HepG2 (cell line): Measurements from ENCODE around the gene ARHGAP15. TPM values are rescaled to one million over a fixed set of nuclear protein-coding genes. Genes with fewer than 3 reads are reported as not detected.
A peak's percentile ranks its signal among the peaks of the same experiment; 100 is the strongest.

Experiments used
- ATAC-seq: fragments of 200-7000 bp; cut with Tn5 transposase; 3 replicates; pipeline ENCODE4 v1.9.1; 2020; ENCODE audit warnings: mild to moderate bottlenecking, moderate library complexity
- BruUV-seq: library from RNA; stranded (reverse); fragments of 400-500 nt; replicated peaks from 2 replicates; lab custom pipeline; 2021; lab: Mats Ljungman, UMichigan
- CTCF ChIA-PET: fragments of 300-600 bp; formaldehyde crosslinking; extraction: SDS; loops from one replicate; lab custom pipeline; 2021; ENCODE audit warnings: low total read pairs, inconsistent platforms, low intra/inter-chr PET ratio; lab: Yijun Ruan, JAX
- POLR2A ChIA-PET: fragments of 350-600 bp; sonication (Branson Sonifier 250); formaldehyde crosslinking; loops from one replicate; lab custom pipeline; 2020; ENCODE audit warnings: antibody characterized with exemption, inconsistent platforms; lab: Yijun Ruan, JAX
- DNase-seq: peaks from one replicate; pipeline ENCODE4 v3.0.0-alpha.2; 2015; ENCODE audit warnings: low spot score
- FAIRE-seq: peaks from 3 replicates; lab custom pipeline; 2011; peaks lifted over from hg19 to GRCh38; lab: Jason Lieb, UNC
- H2AFZ ChIP-seq: one replicate; pipeline ENCODE4 v1.6.1; 2011; ENCODE audit warnings: low read length, inconsistent platforms
- H3K27ac ChIP-seq: fragments of 300-600 bp; 3 replicates; pipeline ENCODE4 v1.8.0; 2011; ENCODE audit warnings: mixed run types, mild to moderate bottlenecking, mixed read lengths, low read length, inconsistent platforms; ENCODE audit not compliant: insufficient read depth; ENCODE audit errors: extremely low read length
- H3K27me3 ChIP-seq, 2 experiments: fragments of 200-600 bp in 1 of 2; 2 replicates in 1 of 2; 3 replicates in 1 of 2; pipeline versions ENCODE4 v1.6.0 to v1.8.0; 2011; ENCODE audit warnings: low read length in 2 of 2, mild to moderate bottlenecking in 2 of 2, moderate library complexity in 2 of 2, inconsistent platforms in 1 of 2; ENCODE audit not compliant: insufficient read depth in 2 of 2, control insufficient read depth in 1 of 2
- H3K36me3 ChIP-seq, 2 experiments: fragments of 200-600 bp in 1 of 2; replicated peaks in 1 of 2; 2 replicates in 1 of 2; 3 replicates in 1 of 2; pipeline versions ENCODE4 v1.5.1 to v1.8.0; 2011; ENCODE audit warnings: low read length in 2 of 2, inconsistent platforms in 1 of 2; ENCODE audit not compliant: insufficient read depth in 2 of 2, control insufficient read depth in 1 of 2
- H3K4me1 ChIP-seq: 2 replicates; pipeline ENCODE4 v1.5.1; 2012; ENCODE audit warnings: low read length, inconsistent platforms; ENCODE audit not compliant: insufficient read depth
- H3K4me2 ChIP-seq: 2 replicates; pipeline ENCODE4 v1.6.0; 2011; ENCODE audit warnings: low read depth, low read length, inconsistent platforms
- H3K4me3 ChIP-seq, 3 experiments: fragments of 200-600 bp in 1 of 3; sonication (generic), shearing (Covaris generic) in 1 of 3; replicated peaks in 1 of 3; 2 replicates each; pipeline ENCODE4 v1.5.1; 2011 to 2016; ENCODE audit warnings: low read length in 3 of 3, inconsistent platforms in 2 of 3, low read depth in 2 of 3, mild to moderate bottlenecking in 2 of 3, control low read depth in 1 of 3, mixed read lengths in 1 of 3; ENCODE audit not compliant: insufficient read depth in 1 of 3
- H3K79me2 ChIP-seq: one replicate; pipeline ENCODE4 v1.6.1; 2011; ENCODE audit warnings: low read length, inconsistent platforms; ENCODE audit not compliant: insufficient read depth
- H3K9ac ChIP-seq: 2 replicates; pipeline ENCODE4 v1.6.0; 2011; ENCODE audit warnings: mild to moderate bottlenecking, low read depth, low read length, inconsistent platforms; ENCODE audit not compliant: insufficient read depth
- H3K9me3 ChIP-seq: 2 replicates; pipeline ENCODE4 v1.5.1; 2012; ENCODE audit warnings: mild to moderate bottlenecking, low read length
- H4K20me1 ChIP-seq: 2 replicates; pipeline ENCODE4 v1.6.0; 2011; ENCODE audit warnings: inconsistent platforms, mild to moderate bottlenecking, low read length, moderate library complexity; ENCODE audit not compliant: insufficient read depth
- BCL6 ChIP-seq: IDR thresholded peaks from 2 replicates; pipeline ENCODE4 v1.6.1; 2016; ENCODE audit warnings: missing genetic modification reagents, missing compliant biosample characterization
- MAFF ChIP-seq: IDR thresholded peaks from 2 replicates; pipeline ENCODE4 v1.6.1; 2011; ENCODE audit warnings: low read depth, low read length, improper control_type of control experiment
- NFIC ChIP-seq: IDR thresholded peaks from 2 replicates; pipeline ENCODE4 v1.6.1; 2012; ENCODE audit warnings: mild to moderate bottlenecking, low read length, inconsistent platforms
- PHF20 ChIP-seq: sonication (generic); formaldehyde crosslinking; IDR thresholded peaks from 2 replicates; pipeline ENCODE4 v1.5.0; 2020; ENCODE audit warnings: mild to moderate bottlenecking, missing genetic modification reagents
- RFX3 ChIP-seq: IDR thresholded peaks from 2 replicates; pipeline ENCODE4 v1.6.1; 2016; ENCODE audit warnings: missing biosample characterization, missing genetic modification reagents
- STAG1 ChIP-seq: sonication (generic); formaldehyde crosslinking; IDR thresholded peaks from 2 replicates; pipeline ENCODE4 v1.4.0; 2020; ENCODE audit warnings: missing genetic modification reagents
- TEAD3 ChIP-seq: optimal IDR thresholded peaks from 2 replicates; pipeline ENCODE3; 2016; ENCODE audit warnings: borderline replicate concordance
- ZFP36L1 ChIP-seq: sonication (generic); formaldehyde crosslinking; IDR thresholded peaks from 2 replicates; pipeline ENCODE4 v1.8.0; 2022; ENCODE audit warnings: mild to moderate bottlenecking, missing genetic modification reagents, moderate library complexity
- ZNF317 ChIP-seq: sonication (generic); formaldehyde crosslinking; IDR thresholded peaks from 2 replicates; pipeline ENCODE4 v1.5.0; 2020; ENCODE audit warnings: mild to moderate bottlenecking, missing genetic modification reagents
- ZNF335 ChIP-seq: sonication (generic); formaldehyde crosslinking; IDR thresholded peaks from 2 replicates; pipeline ENCODE4 v1.4.0; 2020; ENCODE audit warnings: missing genetic modification reagents
- ZNF484 ChIP-seq: sonication (generic); formaldehyde crosslinking; IDR thresholded peaks from 2 replicates; pipeline ENCODE4 v1.5.1; 2020; ENCODE audit warnings: mild to moderate bottlenecking, low read depth, missing genetic modification reagents, borderline replicate concordance
- ZNF713 ChIP-seq: sonication (generic); formaldehyde crosslinking; IDR thresholded peaks from 2 replicates; pipeline ENCODE4 v1.4.0; 2020; ENCODE audit warnings: mild to moderate bottlenecking, missing genetic modification reagents
- ZNF891 ChIP-seq: sonication (generic); formaldehyde crosslinking; IDR thresholded peaks from 2 replicates; pipeline ENCODE4 v1.5.0; 2020; ENCODE audit warnings: mild to moderate bottlenecking, missing genetic modification reagents
- WGBS: methylation state at CpG from one replicate; pipeline ENCODE4 v1.1.6; 2017; ENCODE audit warnings: low lambda C conversion rate; 5-methylcytosine and 5-hydroxymethylcytosine counted together
- in situ Hi-C: cut with HindIII; loops from 2 replicates; pipeline ENCODE4 v1.10.0; 2017; ENCODE audit warnings: low pct_unique_long_range_greater_than_20kb; ENCODE audit not compliant: extremely low pct_ligation_motif_present
- intact Hi-C: fragments of 100-400 bp; cut with micrococcal nuclease; formaldehyde crosslinking; loops from one replicate; pipeline ENCODE4 v1.10.0; 2022; ENCODE audit not compliant: unreplicated experiment
- polyA plus RNA-seq, 8 experiments: library from polyadenylated mRNA; depleted of rRNA in 3 of 8; stranded (reverse) in 7 of 8; unstranded in 1 of 8; fragments of >200 nt; fragmentation: Illumina TruSeq in 4 of 8; extraction: Trizol in 4 of 8; gene quantifications; 2 replicates each; pipeline versions ENCODE4 v1.2.1 to v1.2.3, GENCODE V29; 2011 to 2016; ENCODE audit warnings: low read depth in 4 of 8, missing spikeins in 1 of 8, mixed read lengths in 1 of 8; ENCODE audit not compliant: insufficient read depth in 1 of 8
- total RNA-seq, 5 experiments: library from RNA; depleted of rRNA; stranded (reverse); fragments of >200 nt; fragmentation: Illumina TruSeq; extraction: Trizol; gene quantifications; 2 replicates each; pipeline ENCODE4 v1.2.3, GENCODE V29; 2016; ENCODE audit warnings: low read depth in 1 of 5
- TF ChIP-seq, protein P1 (sequence below): sonication (generic); formaldehyde crosslinking; IDR thresholded peaks from 2 replicates; pipeline ENCODE4 v1.5.0; 2020; ENCODE audit warnings: mild to moderate bottlenecking, missing genetic modification reagents, moderate library complexity
- TF ChIP-seq, protein P2 (sequence below): sonication (generic); formaldehyde crosslinking; IDR thresholded peaks from 2 replicates; pipeline ENCODE4 v1.4.0; 2020; ENCODE audit warnings: mild to moderate bottlenecking, missing genetic modification reagents
- TF ChIP-seq, protein P3 (sequence below): sonication (generic); formaldehyde crosslinking; IDR thresholded peaks from 2 replicates; pipeline ENCODE4 v1.8.1; 2023; ENCODE audit warnings: mild to moderate bottlenecking, missing genetic modification reagents
- TF ChIP-seq, protein P4 (sequence below): sonication (generic); formaldehyde crosslinking; IDR thresholded peaks from 2 replicates; pipeline ENCODE4 v1.4.0; 2020; ENCODE audit warnings: missing genetic modification reagents, mild to moderate bottlenecking, borderline replicate concordance

ARHGAP15 gene
- total and polyA plus RNA-seq, 2 of the 13 experiments (the other 11 are each of a cell fraction or from before 2014, with no cell fraction given) = 0.04 TPM; not detected in 1

DNA sequence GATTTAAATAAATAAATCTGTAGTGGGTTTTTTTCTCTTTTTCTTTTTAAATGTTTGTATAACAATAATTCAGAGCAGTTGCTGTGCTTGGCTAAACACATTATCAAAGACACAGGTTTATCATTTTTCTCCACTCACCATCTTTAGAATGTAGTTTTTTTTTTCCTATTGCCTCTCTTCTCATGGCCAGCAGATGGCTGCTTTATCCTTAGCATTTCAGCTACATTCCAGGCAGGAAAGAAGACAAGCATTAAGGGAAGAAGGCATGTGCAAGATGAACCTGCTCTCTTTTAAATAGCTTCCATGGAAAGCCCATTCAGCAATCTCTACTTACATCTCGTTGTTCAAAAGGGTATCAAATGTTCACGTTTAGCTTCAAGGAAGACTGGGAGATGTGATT is 42.6 kb downstream of the ARHGAP15 start:
- Histone ChIP-seq H3K36me3 (no peaks in the 10 kb centered on the region), H3K4me1 (no peaks in the 10 kb centered on the region), H3K27ac (no peak overlapping the region), H3K4me3 (no peak overlapping the region), H3K9ac (no peak overlapping the region), H2AFZ (no peak overlapping the region), H3K79me2 (no peaks in the 10 kb centered on the region), H4K20me1 (no peaks in the 10 kb centered on the region), H3K27me3 (no peaks in the 10 kb centered on the region), H3K4me2 (no peak overlapping the region), H3K9me3 (no peaks in the 10 kb centered on the region)
- no TSS peak for BruUV-seq
- intact Hi-C loops (no loop called here), in situ Hi-C loops (no loop called here)
- ATAC-seq (peak; percentile 60), DNase-seq (no peak), FAIRE-seq (peak; percentile 26)
- ChIA-PET POLR2A (no interaction called here), CTCF (no interaction called here)
- WGBS = 0% methylated on average over 2 of the region's 2 CpGs
- TF ChIP-seq ZNF484 (CRISPR knock-in tag) (no peak), RFX3 (no peak), ZNF317 (CRISPR knock-in tag) (no peak), ZNF891 (CRISPR knock-in tag) (no peak), ZNF335 (no peak), STAG1 (CRISPR knock-in tag) (peak; percentile 9; the same call in 1 of the 2 replicates), ZNF713 (no peak), PHF20 (no peak), MAFF (no peak), TEAD3 (CRISPR knock-in tag) (peak; percentile 10), NFIC (no peak), ZFP36L1 (no peak), BCL6 (CRISPR knock-in tag) (no peak)
- TF ChIP-seq, protein P1, sequence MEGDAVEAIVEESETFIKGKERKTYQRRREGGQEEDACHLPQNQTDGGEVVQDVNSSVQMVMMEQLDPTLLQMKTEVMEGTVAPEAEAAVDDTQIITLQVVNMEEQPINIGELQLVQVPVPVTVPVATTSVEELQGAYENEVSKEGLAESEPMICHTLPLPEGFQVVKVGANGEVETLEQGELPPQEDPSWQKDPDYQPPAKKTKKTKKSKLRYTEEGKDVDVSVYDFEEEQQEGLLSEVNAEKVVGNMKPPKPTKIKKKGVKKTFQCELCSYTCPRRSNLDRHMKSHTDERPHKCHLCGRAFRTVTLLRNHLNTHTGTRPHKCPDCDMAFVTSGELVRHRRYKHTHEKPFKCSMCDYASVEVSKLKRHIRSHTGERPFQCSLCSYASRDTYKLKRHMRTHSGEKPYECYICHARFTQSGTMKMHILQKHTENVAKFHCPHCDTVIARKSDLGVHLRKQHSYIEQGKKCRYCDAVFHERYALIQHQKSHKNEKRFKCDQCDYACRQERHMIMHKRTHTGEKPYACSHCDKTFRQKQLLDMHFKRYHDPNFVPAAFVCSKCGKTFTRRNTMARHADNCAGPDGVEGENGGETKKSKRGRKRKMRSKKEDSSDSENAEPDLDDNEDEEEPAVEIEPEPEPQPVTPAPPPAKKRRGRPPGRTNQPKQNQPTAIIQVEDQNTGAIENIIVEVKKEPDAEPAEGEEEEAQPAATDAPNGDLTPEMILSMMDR (CRISPR knock-in tag) = peak; percentile 27; the same call in 1 of the 2 replicates
- TF ChIP-seq, protein P2, sequence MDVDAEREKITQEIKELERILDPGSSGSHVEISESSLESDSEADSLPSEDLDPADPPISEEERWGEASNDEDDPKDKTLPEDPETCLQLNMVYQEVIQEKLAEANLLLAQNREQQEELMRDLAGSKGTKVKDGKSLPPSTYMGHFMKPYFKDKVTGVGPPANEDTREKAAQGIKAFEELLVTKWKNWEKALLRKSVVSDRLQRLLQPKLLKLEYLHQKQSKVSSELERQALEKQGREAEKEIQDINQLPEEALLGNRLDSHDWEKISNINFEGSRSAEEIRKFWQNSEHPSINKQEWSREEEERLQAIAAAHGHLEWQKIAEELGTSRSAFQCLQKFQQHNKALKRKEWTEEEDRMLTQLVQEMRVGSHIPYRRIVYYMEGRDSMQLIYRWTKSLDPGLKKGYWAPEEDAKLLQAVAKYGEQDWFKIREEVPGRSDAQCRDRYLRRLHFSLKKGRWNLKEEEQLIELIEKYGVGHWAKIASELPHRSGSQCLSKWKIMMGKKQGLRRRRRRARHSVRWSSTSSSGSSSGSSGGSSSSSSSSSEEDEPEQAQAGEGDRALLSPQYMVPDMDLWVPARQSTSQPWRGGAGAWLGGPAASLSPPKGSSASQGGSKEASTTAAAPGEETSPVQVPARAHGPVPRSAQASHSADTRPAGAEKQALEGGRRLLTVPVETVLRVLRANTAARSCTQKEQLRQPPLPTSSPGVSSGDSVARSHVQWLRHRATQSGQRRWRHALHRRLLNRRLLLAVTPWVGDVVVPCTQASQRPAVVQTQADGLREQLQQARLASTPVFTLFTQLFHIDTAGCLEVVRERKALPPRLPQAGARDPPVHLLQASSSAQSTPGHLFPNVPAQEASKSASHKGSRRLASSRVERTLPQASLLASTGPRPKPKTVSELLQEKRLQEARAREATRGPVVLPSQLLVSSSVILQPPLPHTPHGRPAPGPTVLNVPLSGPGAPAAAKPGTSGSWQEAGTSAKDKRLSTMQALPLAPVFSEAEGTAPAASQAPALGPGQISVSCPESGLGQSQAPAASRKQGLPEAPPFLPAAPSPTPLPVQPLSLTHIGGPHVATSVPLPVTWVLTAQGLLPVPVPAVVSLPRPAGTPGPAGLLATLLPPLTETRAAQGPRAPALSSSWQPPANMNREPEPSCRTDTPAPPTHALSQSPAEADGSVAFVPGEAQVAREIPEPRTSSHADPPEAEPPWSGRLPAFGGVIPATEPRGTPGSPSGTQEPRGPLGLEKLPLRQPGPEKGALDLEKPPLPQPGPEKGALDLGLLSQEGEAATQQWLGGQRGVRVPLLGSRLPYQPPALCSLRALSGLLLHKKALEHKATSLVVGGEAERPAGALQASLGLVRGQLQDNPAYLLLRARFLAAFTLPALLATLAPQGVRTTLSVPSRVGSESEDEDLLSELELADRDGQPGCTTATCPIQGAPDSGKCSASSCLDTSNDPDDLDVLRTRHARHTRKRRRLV (CRISPR knock-in tag) = no peak
- TF ChIP-seq, protein P3, sequence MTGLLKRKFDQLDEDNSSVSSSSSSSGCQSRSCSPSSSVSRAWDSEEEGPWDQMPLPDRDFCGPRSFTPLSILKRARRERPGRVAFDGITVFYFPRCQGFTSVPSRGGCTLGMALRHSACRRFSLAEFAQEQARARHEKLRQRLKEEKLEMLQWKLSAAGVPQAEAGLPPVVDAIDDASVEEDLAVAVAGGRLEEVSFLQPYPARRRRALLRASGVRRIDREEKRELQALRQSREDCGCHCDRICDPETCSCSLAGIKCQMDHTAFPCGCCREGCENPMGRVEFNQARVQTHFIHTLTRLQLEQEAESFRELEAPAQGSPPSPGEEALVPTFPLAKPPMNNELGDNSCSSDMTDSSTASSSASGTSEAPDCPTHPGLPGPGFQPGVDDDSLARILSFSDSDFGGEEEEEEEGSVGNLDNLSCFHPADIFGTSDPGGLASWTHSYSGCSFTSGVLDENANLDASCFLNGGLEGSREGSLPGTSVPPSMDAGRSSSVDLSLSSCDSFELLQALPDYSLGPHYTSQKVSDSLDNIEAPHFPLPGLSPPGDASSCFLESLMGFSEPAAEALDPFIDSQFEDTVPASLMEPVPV (CRISPR knock-in tag) = no peak
- TF ChIP-seq, protein P4, sequence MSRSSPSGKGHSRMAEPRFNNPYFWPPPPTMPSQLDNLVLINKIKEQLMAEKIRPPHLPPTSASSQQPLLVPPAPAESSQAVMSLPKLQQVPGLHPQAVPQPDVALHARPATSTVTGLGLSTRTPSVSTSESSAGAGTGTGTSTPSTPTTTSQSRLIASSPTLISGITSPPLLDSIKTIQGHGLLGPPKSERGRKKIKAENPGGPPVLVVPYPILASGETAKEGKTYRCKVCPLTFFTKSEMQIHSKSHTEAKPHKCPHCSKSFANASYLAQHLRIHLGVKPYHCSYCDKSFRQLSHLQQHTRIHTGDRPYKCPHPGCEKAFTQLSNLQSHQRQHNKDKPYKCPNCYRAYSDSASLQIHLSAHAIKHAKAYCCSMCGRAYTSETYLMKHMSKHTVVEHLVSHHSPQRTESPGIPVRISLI = peak; percentile 50; the same call in 1 of the 2 replicates
